OCI-LY1 (cell line): Measurements from ENCODE around the gene NDUFA7.

Experiments
- EZH2 ChIP-seq: fragments of 200-600 bp; sonication (generic), shearing (Covaris generic); IDR thresholded peaks from 2 replicates; pipeline ENCODE4 v1.8.0; 2017; ENCODE audit warnings: borderline replicate concordance, mixed run types, mild to moderate bottlenecking, antibody characterized with exemption, low read length, moderate library complexity, mixed read lengths
- TF ChIP-seq, protein P1 (sequence below): fragments of 200-600 bp; sonication (generic), shearing (Covaris generic); IDR thresholded peaks from 2 replicates; pipeline ENCODE4 v1.5.1; 2017; ENCODE audit warnings: mild to moderate bottlenecking, antibody characterized with exemption, low read length, moderate library complexity, mixed read lengths

DNA sequence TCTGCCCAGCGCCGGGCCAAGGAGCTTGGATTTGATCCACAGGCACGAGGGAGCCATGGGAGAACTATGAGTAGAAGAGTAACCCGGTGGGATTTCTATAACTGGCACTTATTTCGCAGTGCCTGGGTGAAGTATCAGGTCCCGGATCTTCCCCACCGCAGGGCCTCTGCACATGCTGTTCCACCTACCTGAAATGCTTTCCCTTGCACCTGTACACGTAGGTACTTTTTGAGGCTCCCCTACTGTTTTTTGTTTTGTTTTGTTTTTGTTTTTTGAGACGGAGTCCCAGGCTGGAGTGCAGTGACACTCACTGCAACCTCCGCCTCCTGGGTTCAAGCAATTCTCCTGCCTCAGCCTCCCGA is 22.3 kb upstream of the NDUFA7 start:
- TF ChIP-seq, protein P1, sequence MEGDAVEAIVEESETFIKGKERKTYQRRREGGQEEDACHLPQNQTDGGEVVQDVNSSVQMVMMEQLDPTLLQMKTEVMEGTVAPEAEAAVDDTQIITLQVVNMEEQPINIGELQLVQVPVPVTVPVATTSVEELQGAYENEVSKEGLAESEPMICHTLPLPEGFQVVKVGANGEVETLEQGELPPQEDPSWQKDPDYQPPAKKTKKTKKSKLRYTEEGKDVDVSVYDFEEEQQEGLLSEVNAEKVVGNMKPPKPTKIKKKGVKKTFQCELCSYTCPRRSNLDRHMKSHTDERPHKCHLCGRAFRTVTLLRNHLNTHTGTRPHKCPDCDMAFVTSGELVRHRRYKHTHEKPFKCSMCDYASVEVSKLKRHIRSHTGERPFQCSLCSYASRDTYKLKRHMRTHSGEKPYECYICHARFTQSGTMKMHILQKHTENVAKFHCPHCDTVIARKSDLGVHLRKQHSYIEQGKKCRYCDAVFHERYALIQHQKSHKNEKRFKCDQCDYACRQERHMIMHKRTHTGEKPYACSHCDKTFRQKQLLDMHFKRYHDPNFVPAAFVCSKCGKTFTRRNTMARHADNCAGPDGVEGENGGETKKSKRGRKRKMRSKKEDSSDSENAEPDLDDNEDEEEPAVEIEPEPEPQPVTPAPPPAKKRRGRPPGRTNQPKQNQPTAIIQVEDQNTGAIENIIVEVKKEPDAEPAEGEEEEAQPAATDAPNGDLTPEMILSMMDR = no peak
- TF ChIP-seq EZH2 = no peak
